HG03108 (cell line): Measurements from ENCODE around the gene NOD1.

Experiments used
- ATAC-seq: cut with Tn5 transposase; IDR thresholded peaks from one replicate; pipeline ENCODE4 v1.9.1; 2021; ENCODE audit warnings: moderate library complexity; ENCODE audit not compliant: unreplicated experiment

Gene NOD1

GRCh38 chr7:30450240-30450982 is 28.2 kb downstream of the NOD1 start:
- no peak for ATAC-seq

GRCh38 chr7:30448461-30449189 is 30.0 kb downstream of the NOD1 start:
- ATAC-seq: no peak

GRCh38 chr7:30447466-30447865 is 31.1 kb downstream of the NOD1 start:
- ATAC-seq: no peak

GRCh38 chr7:30446266-30446665 is 32.3 kb downstream of the NOD1 start:
- ATAC-seq: no peak

- ATAC-seq: peak; percentile 97
Measured at GRCh38 chr7:30445770-30446169, 32.8 kb downstream of the NOD1 start.

- ATAC-seq: no peak
Measured at GRCh38 chr7:30437823-30438574, 40.6 kb downstream of the NOD1 start.

GRCh38 chr7:30436518-30436917 is 42.1 kb downstream of the NOD1 start:
- ATAC-seq: no peak

GRCh38 chr7:30436046-30436445 is 42.5 kb downstream of the NOD1 start:
- ATAC-seq: no peak

- no peak for ATAC-seq
Measured at GRCh38 chr7:30434140-30434799, 44.3 kb downstream of the NOD1 start.

- ATAC-seq: no peak
Measured at GRCh38 chr7:30433506-30433905, 45.1 kb downstream of the NOD1 start.

- no peak for ATAC-seq
Measured at GRCh38 chr7:30433082-30433481, 45.5 kb downstream of the NOD1 start.

GRCh38 chr7:30430777-30431176 is 47.8 kb downstream of the NOD1 start:
- ATAC-seq: no peak

GRCh38 chr7:30430276-30430675 is 48.3 kb downstream of the NOD1 start:
- ATAC-seq: no peak

- no peak for ATAC-seq
Measured at GRCh38 chr7:30429156-30429530, 49.4 kb downstream of the NOD1 start.

GRCh38 chr7:30428246-30429155 is 50.1 kb downstream of the NOD1 start:
- ATAC-seq: no peak

- ATAC-seq: no peak
Measured at GRCh38 chr7:30427296-30428070, 51.1 kb downstream of the NOD1 start.

GRCh38 chr7:30424506-30424905 is 54.1 kb downstream of the NOD1 start:
- ATAC-seq: no peak

- no peak for ATAC-seq
Measured at GRCh38 chr7:30423788-30424505, 54.6 kb downstream of the NOD1 start.

GRCh38 chr7:30422922-30423321 is 55.7 kb downstream of the NOD1 start:
- ATAC-seq: no peak
